ENCODE results near the gene NCOR1. TPM values are rescaled to one million over a fixed set of nuclear protein-coding genes. Genes with fewer than 3 reads are reported as not detected.
A peak's percentile ranks its signal among the peaks of the same experiment; 100 is the strongest.
"Not testable (repeated sequence)": the region's sequence is repeated elsewhere in the genome, so short reads cannot be mapped to it uniquely, and the experiment has no call there.

The NCOR1 gene
- total RNA-seq, 2 experiments from 2014 or later: 122 to 131 TPM

DNA sequence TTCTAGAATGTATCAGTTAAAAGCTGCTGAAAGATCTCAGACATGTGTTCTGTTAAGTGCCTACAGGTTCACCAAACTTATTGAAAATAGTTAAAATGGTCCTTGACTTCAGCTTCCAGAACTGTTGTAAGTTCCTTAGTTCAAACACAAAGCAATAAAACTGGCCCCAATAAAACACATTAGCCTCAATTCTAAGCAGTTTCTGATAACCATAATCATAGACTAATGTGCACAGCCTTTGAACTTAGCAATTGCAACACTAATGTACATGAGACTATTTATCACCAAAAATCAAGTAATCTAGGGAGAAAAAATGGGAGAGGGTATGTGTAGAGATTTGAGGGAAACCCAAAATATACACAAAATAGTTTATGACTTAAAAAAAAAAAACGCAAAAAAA, 17.1 kb upstream of the NCOR1 start:
- Mint-ChIP-seq H3K36me3 (peaks cover 31% of the 10 kb centered on the region), H3K9me3 (peaks cover 6% of the 10 kb centered on the region), H3K27me3 (no peaks in the 10 kb centered on the region), H3K4me3 (no peak overlapping the region), H3K27ac (no peak overlapping the region), H3K4me1 (peaks cover 20% of the 10 kb centered on the region)
- no peak for DNase-seq

DNA sequence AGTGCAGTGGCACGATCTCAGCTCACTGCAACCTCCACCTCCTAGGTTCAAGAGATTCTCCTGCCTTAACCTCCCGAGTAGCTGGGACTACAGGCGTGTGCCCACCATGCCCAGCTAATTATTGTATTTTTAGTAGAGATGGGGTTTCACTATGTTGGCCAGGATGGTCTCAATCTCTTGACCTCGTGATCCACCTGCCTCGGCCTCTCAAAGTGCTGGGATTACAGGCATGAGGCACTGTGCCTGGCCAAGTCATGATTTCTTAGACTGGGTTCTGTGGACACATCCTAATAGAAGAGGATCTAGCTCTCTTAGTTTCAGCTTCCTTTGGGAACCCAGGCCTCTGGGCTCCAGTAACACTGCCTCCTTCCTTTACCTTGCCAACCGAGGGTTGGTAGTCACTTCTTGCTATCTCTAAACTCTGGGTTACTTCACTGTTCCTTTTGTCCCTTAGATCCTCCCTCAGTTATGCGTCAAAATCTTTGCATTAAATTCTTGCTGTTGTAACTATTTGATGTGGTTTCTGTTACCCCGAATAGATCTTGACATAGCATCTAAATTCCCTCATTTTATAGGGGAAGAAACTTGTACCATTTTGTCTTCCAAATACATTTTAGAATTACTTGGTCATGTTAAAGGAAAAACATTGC, 14.7 kb upstream of the NCOR1 start:
- H3K9me3 Mint-ChIP-seq, DNase-seq, H3K27me3 Mint-ChIP-seq: not testable (repeated sequence)
- Mint-ChIP-seq H3K36me3 (peaks cover 26% of the 10 kb centered on the region), H3K4me3 (peak overlapping the region; percentile 45), H3K27ac (peak overlapping the region; percentile 87), H3K4me1 (peaks cover 28% of the 10 kb centered on the region)

DNA sequence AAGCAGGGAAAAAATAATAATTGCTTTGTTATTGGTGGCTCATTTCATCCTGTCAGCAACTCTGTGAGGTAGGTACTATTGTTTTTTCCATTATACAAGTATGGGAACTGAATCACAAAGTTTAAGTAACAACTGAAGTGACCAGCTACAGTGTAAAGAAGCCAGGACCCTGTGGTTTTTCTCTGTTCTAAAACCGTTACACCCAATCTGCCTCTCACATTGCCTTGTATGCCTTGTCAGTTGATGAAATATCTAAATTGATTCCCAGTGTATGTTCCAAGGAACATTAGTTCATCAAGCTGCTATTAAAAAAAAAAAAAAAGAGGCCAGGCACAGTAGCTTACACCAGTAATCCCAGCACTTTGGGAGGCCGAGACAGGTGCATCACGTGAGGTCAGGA, 7.1 kb upstream of the NCOR1 start:
- Mint-ChIP-seq H3K36me3 (peaks cover 13% of the 10 kb centered on the region), H3K4me3 (no peak overlapping the region), H3K27ac (no peak overlapping the region), H3K9me3 (no peaks in the 10 kb centered on the region), H3K4me1 (peaks cover 17% of the 10 kb centered on the region), H3K27me3 (no peaks in the 10 kb centered on the region)
- DNase-seq: no peak

DNA sequence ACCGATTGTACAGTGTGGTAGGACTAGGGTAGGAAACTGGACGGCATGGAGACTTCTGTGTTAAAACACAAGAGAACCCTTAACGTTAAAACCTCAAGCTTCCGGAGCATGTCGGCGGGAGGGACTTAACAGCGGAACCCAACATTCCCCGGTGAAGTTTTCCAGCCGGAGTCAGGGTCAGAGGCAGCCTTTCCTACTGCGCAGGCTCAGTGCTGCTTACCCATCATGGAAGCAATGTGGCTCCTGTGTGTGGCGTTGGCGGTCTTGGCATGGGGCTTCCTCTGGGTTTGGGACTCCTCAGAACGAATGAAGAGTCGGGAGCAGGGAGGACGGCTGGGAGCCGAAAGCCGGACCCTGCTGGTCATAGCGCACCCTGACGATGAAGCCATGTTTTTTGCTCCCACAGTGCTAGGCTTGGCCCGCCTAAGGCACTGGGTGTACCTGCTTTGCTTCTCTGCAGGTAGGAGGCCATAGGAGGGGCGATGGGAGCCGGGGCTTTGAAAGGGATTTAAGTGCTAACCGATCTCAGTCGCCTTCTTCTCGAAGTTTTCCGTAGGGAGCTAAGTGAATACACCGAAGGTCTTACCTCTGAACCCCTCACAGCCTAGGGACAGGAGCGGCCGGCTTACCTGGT, 1.8 kb upstream of the NCOR1 start, which contains the start of gene PIGL:
PIGL (plus strand) TSS at position 209 of the 634 bp plus-strand sequence; CDS start at position 226, 17 bp downstream.
- Mint-ChIP-seq H3K9me3 (no peaks in the 10 kb centered on the region), H3K4me3 (peak within 1 kb of the TSS; percentile 98), H3K27ac (peak within 1 kb of the TSS; percentile 95), H3K27me3 (no peaks in the 10 kb centered on the region), H3K4me1 (peaks cover 27% of the 10 kb centered on the region), H3K36me3 (peaks cover 4% of the 10 kb centered on the region)
- peak; percentile 85 for DNase-seq

DNA sequence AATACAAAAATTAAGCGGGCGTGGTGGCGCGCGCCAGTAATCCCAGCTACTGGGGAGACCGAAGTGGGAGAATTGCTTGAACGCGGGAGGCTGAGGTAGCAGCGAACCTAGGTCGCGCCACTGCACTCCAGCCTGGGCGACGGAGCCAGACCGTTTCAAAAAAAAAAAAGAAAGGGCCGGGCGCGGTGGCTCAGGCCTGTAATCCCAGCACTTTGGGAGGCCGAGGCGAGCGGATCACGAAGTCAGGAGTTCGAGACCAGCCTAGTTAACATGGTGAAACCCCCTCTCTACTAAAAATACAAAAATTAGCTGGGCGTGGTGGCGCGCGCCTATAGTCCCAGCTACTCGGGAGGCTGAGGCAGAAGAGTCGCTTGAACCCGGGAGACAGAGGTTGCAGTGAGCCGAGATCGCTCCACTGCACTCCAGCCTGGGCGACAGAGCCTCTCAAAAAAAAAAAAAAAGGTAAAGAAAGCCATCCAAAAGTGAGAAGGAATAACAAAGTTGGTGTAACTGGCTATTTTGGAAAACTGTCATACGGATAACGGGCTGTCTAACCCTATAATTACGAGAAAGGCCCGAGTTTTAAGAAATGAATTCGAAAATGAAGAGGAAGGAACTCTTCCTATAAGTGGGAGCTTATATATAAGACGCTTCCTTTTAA, 1.1 kb upstream of the NCOR1 start:
- DNase-seq, H3K36me3 Mint-ChIP-seq, H3K9me3 Mint-ChIP-seq, H3K27me3 Mint-ChIP-seq: not testable (repeated sequence)
- H3K4me3 Mint-ChIP-seq: peak overlapping the region; percentile 98
- H3K4me1 Mint-ChIP-seq: peaks cover 29% of the 10 kb centered on the region
- peak overlapping the region; percentile 95 for H3K27ac Mint-ChIP-seq

DNA sequence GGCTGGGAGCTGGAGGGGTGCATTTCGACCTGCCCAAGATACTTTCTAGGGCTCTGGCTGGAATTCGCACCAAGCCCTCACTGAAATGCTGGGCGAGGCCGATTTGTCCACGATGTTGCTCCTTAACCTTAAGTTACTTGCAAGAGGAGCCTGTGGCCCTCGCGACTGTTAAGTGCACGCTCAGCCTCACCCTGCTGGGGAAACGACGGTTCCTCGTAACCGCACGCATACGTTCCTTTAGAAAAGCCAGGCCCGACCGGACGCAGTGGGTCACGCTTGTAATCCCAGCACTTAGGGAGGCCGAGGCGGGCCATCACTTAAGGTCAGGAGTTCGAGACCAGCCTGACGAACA, 607 bp upstream of the NCOR1 start:
- DNase-seq: no peak
- Mint-ChIP-seq H3K36me3 (peaks cover 4% of the 10 kb centered on the region), H3K4me1 (peaks cover 31% of the 10 kb centered on the region), H3K27me3 (no peaks in the 10 kb centered on the region), H3K27ac (peak overlapping the region; percentile 95), H3K9me3 (no peaks in the 10 kb centered on the region), H3K4me3 (peak overlapping the region; percentile 98)

DNA sequence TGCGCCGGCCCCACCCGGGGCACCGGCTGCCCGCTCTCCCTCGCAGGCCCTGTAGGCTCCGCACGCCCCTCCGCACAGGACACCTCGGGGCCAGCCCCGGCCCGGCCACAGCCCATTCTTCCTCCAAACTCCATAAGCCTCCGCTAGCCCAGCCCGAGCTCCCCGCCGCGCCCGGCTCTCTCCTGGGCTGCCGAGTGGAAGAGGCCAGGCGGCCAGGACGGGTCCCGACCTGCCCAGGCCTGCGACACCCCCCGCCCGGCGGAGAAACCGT, 397 bp downstream of the NCOR1 start:
- Mint-ChIP-seq H3K36me3 (peaks cover 4% of the 10 kb centered on the region), H3K27ac (peak overlapping the region; percentile 75), H3K4me1 (peaks cover 31% of the 10 kb centered on the region), H3K27me3 (no peaks in the 10 kb centered on the region), H3K4me3 (peak overlapping the region; percentile 98), H3K9me3 (no peaks in the 10 kb centered on the region)
- DNase-seq: peak; percentile 59

DNA sequence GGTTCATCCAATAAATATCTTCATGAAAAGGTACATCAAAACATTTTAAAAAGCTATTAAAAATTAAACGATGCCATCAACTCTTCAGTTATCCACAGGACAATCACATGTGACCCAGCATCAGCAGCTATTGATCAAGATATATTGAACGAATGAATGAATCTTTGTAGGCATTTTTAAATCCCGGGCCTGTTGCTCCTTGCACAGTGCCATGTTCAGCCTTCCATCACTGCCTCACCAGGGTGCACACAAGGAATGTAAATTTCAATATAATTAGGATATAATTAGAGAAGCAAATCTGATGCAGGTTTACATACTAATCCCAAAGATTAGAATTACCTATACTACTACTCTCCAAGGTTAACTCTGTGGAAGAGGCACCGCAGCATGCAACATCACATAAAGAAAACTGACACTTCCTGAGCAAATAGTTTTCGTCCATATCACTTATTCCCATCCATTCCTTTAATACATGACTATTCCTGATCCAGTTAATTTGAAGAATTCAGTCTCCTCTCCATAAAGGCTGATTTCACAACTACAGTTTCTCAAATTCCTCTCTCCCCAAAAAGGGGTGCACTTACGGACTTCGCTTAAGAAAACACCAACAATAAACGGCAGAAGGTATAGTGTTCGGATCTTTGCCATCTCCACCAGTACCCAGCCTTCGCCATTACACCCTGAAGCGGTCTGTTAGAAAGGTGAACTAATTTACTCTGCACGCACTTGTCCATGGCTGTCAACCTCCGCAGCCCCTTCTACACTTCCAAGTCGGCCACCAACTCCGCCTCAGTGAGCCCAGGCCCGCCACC, 938 bp downstream of the NCOR1 start:
- H3K27me3 Mint-ChIP-seq: no peaks in the 10 kb centered on the region
- H3K4me3 Mint-ChIP-seq: peak overlapping the region; percentile 98
- no peak for DNase-seq
- peak overlapping the region; percentile 75 for H3K27ac Mint-ChIP-seq
- H3K36me3 Mint-ChIP-seq: peaks cover 4% of the 10 kb centered on the region
- H3K9me3 Mint-ChIP-seq: no peaks in the 10 kb centered on the region
- peaks cover 31% of the 10 kb centered on the region for H3K4me1 Mint-ChIP-seq

DNA sequence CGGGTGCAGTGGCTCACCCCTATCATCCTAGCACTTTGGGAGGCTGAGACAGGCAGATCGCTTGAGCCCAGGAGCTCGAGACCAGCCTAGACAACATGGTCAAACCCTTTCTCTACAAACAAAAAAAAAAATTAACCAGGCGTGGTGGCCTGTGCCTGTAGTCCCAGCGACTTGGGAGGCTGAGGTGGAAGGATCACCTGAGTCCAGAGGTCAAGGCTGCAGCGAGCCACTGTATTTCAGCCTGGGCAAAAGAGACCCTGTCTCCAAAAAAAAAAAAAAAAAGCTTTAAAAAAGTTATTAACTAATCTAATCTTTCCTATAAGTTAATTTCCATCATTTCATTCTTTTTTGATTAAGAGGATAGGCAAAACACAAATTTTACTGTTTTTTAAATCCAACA, 2.5 kb downstream of the NCOR1 start:
- Mint-ChIP-seq H3K27ac (no peak overlapping the region), H3K4me1 (peaks cover 32% of the 10 kb centered on the region), H3K27me3 (no peaks in the 10 kb centered on the region), H3K4me3 (no peak overlapping the region), H3K9me3 (no peaks in the 10 kb centered on the region), H3K36me3 (peaks cover 4% of the 10 kb centered on the region)
- no peak for DNase-seq

DNA sequence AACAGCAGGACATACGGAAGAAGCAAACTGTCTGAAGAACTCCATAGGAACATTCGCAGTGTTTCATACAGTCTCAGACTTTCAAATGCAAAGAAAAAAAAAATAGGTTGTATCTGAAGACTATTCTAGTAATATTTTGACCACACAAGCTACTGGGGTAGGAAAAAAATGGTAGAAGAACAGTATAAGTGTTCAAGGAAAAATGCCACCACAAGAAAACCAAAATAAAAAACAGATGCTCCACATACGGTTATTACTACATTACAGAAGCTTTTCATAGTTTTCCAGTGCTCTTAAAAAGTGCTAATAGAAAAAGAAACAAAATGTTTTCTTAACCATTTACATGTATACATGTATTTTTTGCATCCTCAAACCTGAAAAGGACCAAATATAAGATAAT, 3.7 kb downstream of the NCOR1 start:
- Mint-ChIP-seq H3K27me3 (no peaks in the 10 kb centered on the region), H3K36me3 (peaks cover 4% of the 10 kb centered on the region), H3K4me1 (peaks cover 34% of the 10 kb centered on the region), H3K27ac (no peak overlapping the region), H3K9me3 (no peaks in the 10 kb centered on the region), H3K4me3 (no peak overlapping the region)
- no peak for DNase-seq

DNA sequence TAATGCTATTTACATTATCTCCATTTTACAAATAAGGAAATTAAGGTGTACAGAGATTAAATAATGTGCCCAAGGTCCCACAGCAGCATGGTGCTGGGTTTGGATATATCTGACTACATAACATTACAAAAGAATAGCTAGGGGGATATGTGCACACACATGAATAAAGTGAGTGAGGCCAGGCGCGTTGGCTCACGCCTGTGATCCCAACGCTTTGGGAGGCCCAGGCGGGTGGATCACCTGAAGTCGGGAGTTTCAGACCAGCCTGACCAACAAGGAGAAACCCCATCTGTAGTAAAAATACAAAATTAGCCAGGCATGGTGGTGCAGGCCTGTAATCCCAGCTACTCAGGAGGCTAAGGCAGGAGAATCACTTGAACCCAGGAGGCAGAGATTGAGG, 10.6 kb downstream of the NCOR1 start:
- H3K27me3 Mint-ChIP-seq, DNase-seq, H3K4me3 Mint-ChIP-seq, H3K9me3 Mint-ChIP-seq, H3K36me3 Mint-ChIP-seq: not testable (repeated sequence)
- Mint-ChIP-seq H3K27ac (peak overlapping the region; percentile 80), H3K4me1 (peaks cover 56% of the 10 kb centered on the region)

DNA sequence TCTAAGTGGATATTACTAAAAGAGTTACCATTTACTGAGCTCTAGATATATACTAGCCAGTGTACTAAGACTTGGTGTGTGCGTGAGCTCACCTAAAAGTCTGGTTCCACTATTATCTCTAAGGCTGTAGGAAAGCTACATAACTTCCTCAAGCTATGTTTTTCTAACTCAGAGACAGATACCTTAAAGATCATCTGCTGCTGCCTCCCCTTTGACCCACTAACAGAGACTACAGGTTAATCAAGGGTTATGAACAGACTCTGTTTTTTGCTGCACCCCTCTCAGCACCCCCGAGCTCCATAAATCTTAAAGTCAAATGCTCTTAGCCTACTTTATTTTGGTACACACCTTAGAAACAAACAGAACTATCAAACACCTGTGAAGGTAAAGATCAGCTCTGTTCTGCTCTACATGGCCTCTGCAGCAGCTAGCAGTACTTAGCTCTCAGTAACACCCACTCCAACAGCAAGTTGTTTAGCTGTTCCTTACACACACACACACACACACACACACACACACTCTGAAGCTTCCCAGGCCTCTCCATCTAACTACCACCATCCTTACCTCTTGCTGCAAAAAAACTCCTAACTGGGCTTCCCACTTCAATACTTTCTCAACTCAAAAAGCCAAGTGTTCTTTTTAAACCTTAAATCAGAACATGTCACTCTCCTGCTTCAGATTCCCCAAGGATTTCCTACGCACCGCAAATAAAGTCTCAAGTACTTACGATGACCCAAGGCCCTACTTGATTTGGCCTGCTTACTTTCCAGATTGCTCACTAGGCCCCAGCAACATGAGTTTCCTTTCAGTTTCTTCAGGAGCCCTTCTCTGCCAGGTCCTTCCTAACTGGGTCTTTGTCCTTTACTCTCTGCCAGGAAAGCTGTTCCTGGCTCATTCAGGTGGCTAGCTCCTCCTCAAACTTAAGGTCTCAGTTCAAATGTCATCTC, 12.5 kb downstream of the NCOR1 start:
- DNase-seq, H3K27me3 Mint-ChIP-seq, H3K9me3 Mint-ChIP-seq: not testable (repeated sequence)
- Mint-ChIP-seq H3K27ac (peak overlapping the region; percentile 83), H3K4me3 (peak overlapping the region; percentile 16), H3K4me1 (peaks cover 58% of the 10 kb centered on the region), H3K36me3 (peaks cover 16% of the 10 kb centered on the region)

DNA sequence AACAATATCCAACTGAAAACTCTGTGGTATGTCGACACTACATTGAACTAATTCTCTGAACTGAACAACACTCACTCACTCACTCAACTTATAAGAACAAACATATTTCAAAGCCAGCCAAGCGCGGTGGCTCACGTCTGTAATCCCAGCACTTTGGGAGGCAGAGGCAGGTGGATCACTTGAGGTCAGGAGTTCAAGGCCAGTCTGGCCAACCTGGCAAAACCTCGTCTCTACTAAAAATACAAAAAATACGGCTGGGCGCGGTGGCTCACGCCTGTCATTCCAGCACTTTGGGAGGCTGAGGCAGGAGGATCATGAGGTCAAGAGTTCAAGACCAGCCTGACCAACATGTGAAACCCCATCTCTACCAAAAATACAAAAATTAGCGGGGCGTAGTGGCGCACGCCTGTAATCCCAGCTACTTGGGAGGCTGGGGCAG, 13.6 kb downstream of the NCOR1 start:
- Mint-ChIP-seq H3K36me3 (peaks cover 21% of the 10 kb centered on the region), H3K4me1 (peaks cover 56% of the 10 kb centered on the region), H3K27ac (peak overlapping the region; percentile 21)
- not testable (repeated sequence) for H3K27me3 Mint-ChIP-seq, H3K9me3 Mint-ChIP-seq, DNase-seq, H3K4me3 Mint-ChIP-seq

DNA sequence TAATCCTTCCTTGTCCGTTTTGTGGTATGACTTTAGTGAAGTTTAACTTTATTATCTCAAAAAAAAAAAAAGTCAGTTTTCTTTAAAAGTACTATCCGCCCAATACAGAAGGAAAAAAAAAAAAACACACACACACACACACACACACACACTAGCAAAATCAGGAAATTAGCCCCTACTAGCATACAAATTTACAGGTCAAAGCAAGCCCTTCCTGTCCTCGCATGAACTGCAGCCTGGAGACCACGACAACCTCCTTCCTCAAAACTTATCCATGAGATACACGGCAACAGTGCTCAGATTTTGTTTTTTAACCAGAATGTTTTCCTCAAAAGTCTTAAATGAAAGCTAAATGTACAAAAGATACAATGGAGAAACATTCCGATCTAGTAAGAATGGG, 16.2 kb downstream of the NCOR1 start:
- no peak for DNase-seq
- peaks cover 17% of the 10 kb centered on the region for H3K36me3 Mint-ChIP-seq
- H3K27ac Mint-ChIP-seq: peak overlapping the region; percentile 80
- H3K9me3 Mint-ChIP-seq: no peaks in the 10 kb centered on the region
- H3K27me3 Mint-ChIP-seq: no peaks in the 10 kb centered on the region
- H3K4me3 Mint-ChIP-seq: peak overlapping the region; percentile 52
- H3K4me1 Mint-ChIP-seq: peaks cover 46% of the 10 kb centered on the region
